ENCODE data around the gene BTBD16. TPM values are rescaled to one million over a fixed set of nuclear protein-coding genes. Genes with fewer than 3 reads are reported as not detected.

The BTBD16 gene
- total and polyA plus RNA-seq, 4 donors = 0.42 to 2.8 (median 1.8) TPM

- Histone ChIP-seq H3K4me3 (ENCODE audit: low read depth in 1 of 3, low read length in 3 of 3) (no peak overlapping the region), H3K9me3 (ENCODE audit: control insufficient read depth in 4 of 4, low read length in 3 of 4) (no peaks in the 10 kb centered on the region), H3K36me3 (ENCODE audit: control insufficient read depth in 4 of 4, insufficient read depth in 3 of 4, low read depth in 1 of 4, low read length in 3 of 4) (no peaks in the 10 kb centered on the region), H3K4me1 (ENCODE audit: control insufficient read depth in 4 of 4, insufficient read depth in 4 of 4, low read length in 3 of 4) (peaks cover 0 to 5% (median 3%) of the 10 kb centered on the region in 4 donors), H3K9ac (ENCODE audit: low read depth in 1 of 2, low read length in 2 of 2) (no peak overlapping the region), H3K27me3 (ENCODE audit: control insufficient read depth in 4 of 4, insufficient read depth in 4 of 4, low read length in 3 of 4) (no peaks in the 10 kb centered on the region), H3K27ac (ENCODE audit: low read depth in 1 of 2, low read length in 2 of 2) (no peak overlapping the region)
- TF ChIP-seq SP1 (IDR thresholded peaks at IDR 0.05) = no peak
- no peak for TF ChIP-seq REST (IDR thresholded peaks at IDR 0.05)
- TF ChIP-seq NR2F2 (IDR thresholded peaks at IDR 0.05) = no peak
- TF ChIP-seq YY1 (IDR thresholded peaks at IDR 0.05) = no peak
- no peak for TF ChIP-seq FOXA2 (IDR thresholded peaks at IDR 0.05)
- no peak for TF ChIP-seq HNF4A (conservative IDR thresholded peaks at IDR 0.05)
- no peak for TF ChIP-seq ATF3 (IDR thresholded peaks at IDR 0.05)
- TF ChIP-seq RAD21 (IDR thresholded peaks at IDR 0.05) = no peak
- no peak for TF ChIP-seq FOXA1 (IDR thresholded peaks at IDR 0.05)
- no peak for TF ChIP-seq CTCF (IDR thresholded peaks at IDR 0.05; ENCODE audit: low read depth, low read length, missing input control)
- TF ChIP-seq RXRA (IDR thresholded peaks at IDR 0.05) = no peak
- no peak for TF ChIP-seq HNF4G (IDR thresholded peaks at IDR 0.05)
- no peak for TF ChIP-seq TAF1 (conservative IDR thresholded peaks at IDR 0.05)
- no peak for DNase-seq (ENCODE audit: low spot score)
- 91% methylated on average over 4 of the region's 4 CpGs for WGBS
Measured at GRCh38 chr10:122295451-122295809, 24.3 kb downstream of the BTBD16 start.

GRCh38 chr10:122296363-122297120, 25.4 kb downstream of the BTBD16 start:
- no peak for DNase-seq (ENCODE audit: low spot score)
- H3K27ac ChIP-seq (ENCODE audit: low read depth in 1 of 2, low read length in 2 of 2) = no peak overlapping the region
- 88% methylated on average over 8 of the region's 8 CpGs for WGBS
- TF ChIP-seq NR2F2 (IDR thresholded peaks at IDR 0.05) (no peak), JUND (IDR thresholded peaks at IDR 0.05) (no peak), YY1 (IDR thresholded peaks at IDR 0.05) (no peak), GABPA (IDR thresholded peaks at IDR 0.05 in 1 of 2, conservative IDR thresholded peaks at IDR 0.05 in 1 of 2) (no peak), HNF4A (conservative IDR thresholded peaks at IDR 0.05) (no peak), ZBTB33 (IDR thresholded peaks at IDR 0.05) (no peak)
- H3K27me3 ChIP-seq (ENCODE audit: control insufficient read depth in 4 of 4, insufficient read depth in 4 of 4, low read length in 3 of 4) = no peaks in the 10 kb centered on the region
- no peaks in the 10 kb centered on the region for H3K9me3 ChIP-seq (ENCODE audit: control insufficient read depth in 4 of 4, low read length in 3 of 4)
- no peak overlapping the region for H3K4me3 ChIP-seq (ENCODE audit: low read depth in 1 of 3, low read length in 3 of 3)
- no peak overlapping the region for H3K9ac ChIP-seq (ENCODE audit: low read depth in 1 of 2, low read length in 2 of 2)
- H3K36me3 ChIP-seq (ENCODE audit: control insufficient read depth in 4 of 4, insufficient read depth in 3 of 4, low read depth in 1 of 4, low read length in 3 of 4) = no peaks in the 10 kb centered on the region
- peaks cover 0 to 12% (median 8%) of the 10 kb centered on the region in 4 donors for H3K4me1 ChIP-seq (ENCODE audit: control insufficient read depth in 4 of 4, insufficient read depth in 4 of 4, low read length in 3 of 4)
